Mesendoderm (in vitro differentiated cells): ENCODE results near the gene SIAH1. TPM values are rescaled to one million over a fixed set of nuclear protein-coding genes. Genes with fewer than 3 reads are reported as not detected.

Experiments used
- small RNA-seq: library from polyadenylated mRNA; stranded (forward); fragments of <200 nt; extraction: miRNeasy Mini kit (QIAGEN cat#:217004); gene quantifications from one replicate; pipeline ENCODE3, GENCODE V24; 2013; ENCODE audit not compliant: insufficient read depth

The SIAH1 gene

Small RNAs within 50 kb of the gene (small RNA-seq; reads per million reads assigned to genes)
- gene RF00017, result not detected
